Psoas muscle (tissue), 8 donors: ENCODE data around the gene PHACTR3. TPM values are rescaled to one million over a fixed set of nuclear protein-coding genes. Genes with fewer than 3 reads are reported as not detected.

Source experiments
- ATAC-seq, 4 donors: fragments of 200-7000 bp; cut with Tn5 transposase; one replicate each; pipeline ENCODE4 v1.9.1; 2020; ENCODE audit warnings: moderate library complexity in 3 of 4, mild to moderate bottlenecking in 2 of 4
- DNase-seq, 2 donors: peaks; one replicate each; pipeline ENCODE4 v3.0.0-alpha.2; 2020
- H3K27ac ChIP-seq: fragments of 200-600 bp; one replicate; pipeline ENCODE4 v1.8.0; 2022
- H3K27me3 ChIP-seq, 3 donors: fragments of 200-600 bp in 1 of 3; one replicate each; pipeline versions ENCODE4 v1.6.1 to v1.8.0; 2013 to 2022; ENCODE audit warnings: low read length in 2 of 3, mild to moderate bottlenecking in 2 of 3, moderate library complexity in 1 of 3; ENCODE audit not compliant: insufficient read depth in 3 of 3
- H3K36me3 ChIP-seq, 2 donors: fragments of 200-600 bp in 1 of 2; one replicate each; pipeline versions ENCODE4 v1.6.1 to v1.8.0; 2013 to 2022; ENCODE audit warnings: low read depth in 1 of 2, mild to moderate bottlenecking in 1 of 2, moderate library complexity in 1 of 2; ENCODE audit not compliant: insufficient read depth in 1 of 2
- H3K4me1 ChIP-seq: fragments of 200-600 bp; one replicate; pipeline ENCODE4 v1.8.0; 2022
- H3K4me3 ChIP-seq: fragments of 200-600 bp; one replicate; pipeline ENCODE4 v1.8.0; 2022; ENCODE audit warnings: mild to moderate bottlenecking
- H3K9me3 ChIP-seq: fragments of 200-600 bp; one replicate; pipeline ENCODE4 v1.8.0; 2022
- CTCF ChIP-seq: fragments of 200-600 bp; IDR thresholded peaks from one replicate; pipeline ENCODE4 v1.8.0; 2022; ENCODE audit warnings: antibody characterized with exemption
- WGBS, 3 donors: extraction: QIAGEN DNeasy Blood & Tissue Kit; methylation state at CpG; one replicate each; pipeline versions ENCODE4 v1.1.6 to v1.1.7; 2013; 5-methylcytosine and 5-hydroxymethylcytosine counted together
- intact Hi-C, 2 donors: fragments of 100-400 bp; cut with DNase I; formaldehyde crosslinking; loops; one replicate each; pipeline versions ENCODE4 v1.11.0 to v1.14.2; 2022
- polyA plus RNA-seq, 3 donors: library from polyadenylated mRNA; stranded (reverse); fragments of 200-250 nt; gene quantifications; one replicate each; pipeline ENCODE4 v1.2.3, GENCODE V29; 2013
- total RNA-seq, 4 donors: library from RNA; stranded (reverse); fragmentation: NEBNext Ultra II Directional in 2 of 4; extraction: Animal tissue kit (Norgen Biotek cat#: 25700) in 2 of 4; gene quantifications; one replicate each; pipeline versions ENCODE4 v1.2.1 to v1.2.4, GENCODE V29; 2021 to 2023
- donor health status: healthy with polysubstance abuse.
- donor health status: DM: no; HTN: no; CAD: no; lungs with moderate emphysema.
- donor health status: Bipolar disorder and iron deficiency.
- donor health status: healthy.
- donor health status: DM: yes; HTN: yes; CAD: no.
- donor health status: DM: no; HTN: no; CAD: no.
- donor health status: DM: no; HTN: no; CAD: no.
- donor health status: DM: yes; HTN: yes; CAD: no.

PHACTR3 gene
- total and polyA plus RNA-seq, 7 donors = 0.10 to 0.46 (median 0.15) TPM; not detected in 3

GRCh38 chr20:59564943-59565342, 39.4 kb upstream of the PHACTR3 start:
- 78 to 82% (median 81%) methylated on average over 1 of the region's 1 CpG for WGBS, 3 donors
- ATAC-seq (no peak), DNase-seq (no peak)
- H3K4me3 ChIP-seq = no peak overlapping the region
- TF ChIP-seq CTCF = no peak
- H3K36me3 ChIP-seq = no peaks in the 10 kb centered on the region
- H3K27me3 ChIP-seq = peaks cover 0 to 16% (median 1%) of the 10 kb centered on the region in 3 donors
- H3K27ac ChIP-seq = no peak overlapping the region
- intact Hi-C loops = no loop called here
- H3K9me3 ChIP-seq = no peaks in the 10 kb centered on the region
- H3K4me1 ChIP-seq = no peaks in the 10 kb centered on the region

GRCh38 chr20:59565768-59566461, 38.4 kb upstream of the PHACTR3 start:
- intact Hi-C loops = no loop called here
- no peak overlapping the region for H3K27ac ChIP-seq
- no peak for TF ChIP-seq CTCF
- H3K27me3 ChIP-seq = peaks cover 0 to 21% (median 1%) of the 10 kb centered on the region in 3 donors
- no peaks in the 10 kb centered on the region for H3K4me1 ChIP-seq
- WGBS, 3 donors = 77 to 79% (median 78%) methylated on average over 11 of the region's 11 CpGs
- H3K36me3 ChIP-seq = no peaks in the 10 kb centered on the region
- no peak for ATAC-seq
- no peak overlapping the region for H3K4me3 ChIP-seq
- no peaks in the 10 kb centered on the region for H3K9me3 ChIP-seq
- no peak for DNase-seq

GRCh38 chr20:59566631-59567524, 37.5 kb upstream of the PHACTR3 start:
- TF ChIP-seq CTCF = no peak
- DNase-seq = no peak
- WGBS, 3 donors = 82 to 84% (median 83%) methylated on average over 23 of the region's 23 CpGs
- Histone ChIP-seq H3K27ac (no peak overlapping the region), H3K9me3 (no peaks in the 10 kb centered on the region), H3K36me3 (no peaks in the 10 kb centered on the region), H3K27me3 (peaks cover 0 to 23% (median 1%) of the 10 kb centered on the region in 3 donors), H3K4me1 (peaks cover 2% of the 10 kb centered on the region), H3K4me3 (no peak overlapping the region)
- ATAC-seq = no peak
- intact Hi-C loops = no loop called here

- Histone ChIP-seq H3K27ac (no peak overlapping the region), H3K9me3 (no peaks in the 10 kb centered on the region), H3K36me3 (no peaks in the 10 kb centered on the region), H3K4me3 (no peak overlapping the region), H3K27me3 (peaks cover 0 to 29% (median 1%) of the 10 kb centered on the region in 3 donors), H3K4me1 (peaks cover 4% of the 10 kb centered on the region)
- intact Hi-C loops = no loop called here
- no peak for ATAC-seq
- DNase-seq = no peak
- TF ChIP-seq CTCF = no peak
- 76 to 83% (median 79%) methylated on average over 18 to 19 of the region's 19 CpGs for WGBS, 3 donors
Measured at GRCh38 chr20:59567585-59568508, 36.5 kb upstream of the PHACTR3 start.
